GM18508 (cell line): ENCODE data around the gene CCR9.

ENCODE experiments used
- ATAC-seq: cut with Tn5 transposase; IDR thresholded peaks from one replicate; pipeline ENCODE4 v1.9.1; 2021; ENCODE audit warnings: moderate number of reproducible peaks; ENCODE audit not compliant: insufficient read depth, unreplicated experiment

Gene CCR9

GRCh38 chr3:45950131-45950530 lies 63.8 kb downstream of the CCR9 start:
- no peak for ATAC-seq

DNA sequence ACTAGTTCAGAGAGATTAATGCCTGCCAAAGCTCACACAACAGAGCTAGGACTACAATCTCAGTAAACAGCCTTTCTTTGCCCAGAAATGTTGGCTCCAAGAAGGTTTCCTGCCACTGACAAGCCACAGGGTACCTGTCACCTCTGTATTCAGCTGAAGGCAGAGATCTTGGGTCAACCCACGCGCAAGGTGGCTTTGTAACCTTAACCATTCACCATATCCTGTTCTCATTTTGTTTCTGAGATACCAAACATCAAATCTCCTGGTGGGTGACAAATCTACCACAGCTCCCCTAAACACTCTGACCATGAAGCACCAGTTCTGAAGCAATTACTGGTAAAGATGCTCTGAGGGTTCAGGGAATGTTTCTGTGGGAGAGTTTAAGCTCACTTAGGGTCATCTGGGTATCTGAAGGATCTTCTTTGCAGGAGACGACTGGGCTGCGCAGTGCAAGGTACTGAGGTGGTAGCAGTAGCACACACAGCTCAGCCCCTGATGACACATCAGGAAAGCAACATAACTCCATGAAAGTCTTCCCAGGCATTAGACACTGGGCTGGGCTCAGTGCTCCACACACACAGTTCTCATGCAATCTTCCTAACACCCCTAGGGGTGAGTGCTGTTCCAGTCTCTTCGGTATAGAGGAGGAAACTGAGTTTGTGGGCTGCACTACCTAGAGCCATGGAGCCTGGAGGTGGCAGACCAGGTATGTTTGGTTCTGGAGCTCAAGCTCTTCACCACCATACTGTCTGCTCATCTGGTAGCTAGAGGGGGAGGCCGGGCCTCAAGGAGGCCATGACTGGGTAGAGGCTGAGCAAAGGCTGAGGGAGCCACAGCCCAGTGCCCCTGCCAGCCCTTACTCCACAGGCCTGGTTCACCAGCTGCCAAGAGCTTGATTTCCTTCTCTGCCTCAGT lies 64.6 kb downstream of the CCR9 start:
- ATAC-seq = no peak

GRCh38 chr3:45951946-45952345 lies 65.6 kb downstream of the CCR9 start:
- ATAC-seq = no peak

DNA sequence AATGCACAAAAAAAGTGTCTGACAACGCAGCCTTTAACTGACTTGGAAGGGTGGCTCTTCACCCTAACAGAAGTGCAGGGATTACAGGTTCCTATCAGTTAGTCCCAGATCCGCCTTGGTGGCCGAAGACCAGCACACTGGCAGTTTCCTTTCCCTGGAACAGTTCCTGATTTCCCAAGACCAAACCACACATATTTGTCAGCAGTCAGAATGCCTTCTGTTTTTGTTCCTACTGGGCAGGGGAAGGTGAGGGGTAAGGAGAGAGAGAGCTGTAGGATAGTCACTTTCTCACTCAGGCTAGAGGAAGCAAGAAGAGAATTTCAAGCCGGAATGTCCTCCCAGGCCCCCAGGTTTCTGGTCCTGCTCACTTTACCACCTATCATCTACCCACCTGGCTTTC lies 66.1 kb downstream of the CCR9 start:
- no peak for ATAC-seq
